Epithelial cell of prostate (primary cell): ENCODE results near the gene CDCA8.
"Not testable (repeated sequence)": the region's sequence is repeated elsewhere in the genome, so short reads cannot be mapped to it uniquely, and the experiment has no call there.

Experiments used
- DNase-seq: peaks from one replicate; pipeline ENCODE4 v3.0.0-alpha.2; 2011; ENCODE audit warnings: low read depth, low spot score
- H3K27ac ChIP-seq: fragments of 450-650 bp; 2 replicates; pipeline ENCODE4 v1.5.1; 2017; ENCODE audit warnings: mild to moderate bottlenecking

Gene CDCA8

DNA sequence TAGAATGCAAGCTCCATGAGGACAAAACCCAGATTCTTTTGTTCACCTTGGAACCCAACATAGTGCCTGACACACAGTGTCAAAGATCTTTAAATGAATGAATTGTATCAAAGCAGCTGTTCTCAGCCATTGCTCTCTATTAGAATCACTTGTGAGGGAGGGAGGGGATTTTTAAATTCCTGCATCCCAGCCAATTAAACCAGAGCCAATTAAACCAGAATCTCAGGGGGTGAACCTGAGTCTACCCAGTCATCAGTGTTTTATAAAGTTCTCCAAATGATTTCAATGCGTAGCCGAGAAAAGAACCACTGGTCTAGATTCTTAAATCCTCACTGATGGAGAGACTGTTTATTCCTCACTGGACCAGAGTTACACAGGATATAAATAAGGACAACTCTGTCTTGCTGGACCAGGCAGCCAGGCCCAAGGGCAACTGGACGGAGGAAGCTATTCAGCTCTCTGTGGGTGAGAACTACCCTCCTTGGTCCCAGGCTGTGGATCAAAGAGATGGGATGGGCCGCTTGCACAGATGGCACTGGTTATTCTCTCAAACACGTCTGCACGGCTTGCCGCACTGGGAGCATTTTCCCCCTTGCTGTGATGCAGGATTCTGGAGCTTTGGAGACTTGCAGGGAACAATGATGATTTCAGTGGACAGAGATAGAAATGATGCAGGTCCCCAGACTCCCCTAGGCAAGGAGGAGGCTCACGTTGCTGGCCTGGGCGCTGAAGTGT is 20.0 kb upstream of the CDCA8 start:
- no peak overlapping the region for H3K27ac ChIP-seq
- no peak for DNase-seq

DNA sequence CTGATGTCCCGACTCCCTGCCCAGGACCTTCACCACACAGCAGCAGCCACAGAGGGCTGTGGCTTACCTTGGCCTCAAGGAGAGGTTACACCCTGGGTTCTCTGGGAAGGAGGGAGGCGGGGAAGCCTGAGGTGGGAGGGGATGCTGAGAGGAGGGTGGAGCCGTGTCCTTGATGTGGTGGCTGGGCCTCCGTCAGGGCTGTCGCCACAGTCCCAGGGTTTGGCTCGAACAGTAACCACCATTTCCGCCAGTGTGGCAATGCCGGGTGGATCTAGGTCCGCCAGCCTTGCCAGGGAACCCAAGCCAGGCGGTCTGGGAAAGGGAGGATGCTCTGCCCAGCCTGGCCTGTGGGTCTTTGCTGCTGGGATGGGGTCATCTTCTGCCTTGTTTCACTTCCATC is 18.4 kb upstream of the CDCA8 start:
- no peak for DNase-seq
- no peak overlapping the region for H3K27ac ChIP-seq

DNA sequence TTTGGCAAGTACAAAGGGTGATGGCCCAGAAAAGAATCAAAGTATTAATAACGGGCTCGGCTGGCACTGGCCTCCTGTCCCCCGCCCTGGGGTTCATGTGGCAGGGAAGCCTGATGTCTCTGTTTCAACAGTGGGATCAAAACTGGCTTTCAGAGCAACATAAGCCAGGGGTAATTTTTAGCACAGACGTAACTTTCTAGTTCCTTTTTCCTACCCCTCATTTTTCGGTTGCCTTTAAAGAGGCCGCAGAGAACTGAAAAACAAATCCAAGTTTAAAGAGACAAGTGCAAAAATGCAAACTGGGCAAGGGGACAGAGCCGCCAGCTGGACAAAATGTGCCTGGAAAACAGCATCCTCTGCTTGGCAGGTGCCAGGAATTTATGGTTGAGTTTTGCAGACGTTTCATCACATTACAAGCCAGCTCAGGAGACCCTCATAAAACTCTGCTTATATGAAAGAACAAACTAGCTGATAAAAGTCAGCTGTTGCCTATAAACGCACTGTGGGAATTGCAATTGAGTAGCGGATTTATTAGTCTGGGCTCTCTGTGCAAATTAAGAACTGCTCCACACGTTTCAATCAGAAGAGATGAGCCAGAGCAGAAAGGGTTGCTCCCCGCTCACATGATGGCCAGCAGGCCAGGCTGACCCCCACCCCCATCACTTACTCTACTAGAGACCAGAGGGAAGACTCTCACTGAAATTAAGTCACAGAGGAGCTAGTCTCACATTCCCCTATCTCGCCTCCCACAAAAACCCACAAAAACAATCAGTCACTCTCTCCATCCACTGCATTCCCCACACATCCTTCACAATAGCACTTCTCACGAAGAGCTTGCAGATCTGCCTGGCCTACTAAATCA is 15.8 kb upstream of the CDCA8 start:
- DNase-seq = no peak
- H3K27ac ChIP-seq = no peak overlapping the region

DNA sequence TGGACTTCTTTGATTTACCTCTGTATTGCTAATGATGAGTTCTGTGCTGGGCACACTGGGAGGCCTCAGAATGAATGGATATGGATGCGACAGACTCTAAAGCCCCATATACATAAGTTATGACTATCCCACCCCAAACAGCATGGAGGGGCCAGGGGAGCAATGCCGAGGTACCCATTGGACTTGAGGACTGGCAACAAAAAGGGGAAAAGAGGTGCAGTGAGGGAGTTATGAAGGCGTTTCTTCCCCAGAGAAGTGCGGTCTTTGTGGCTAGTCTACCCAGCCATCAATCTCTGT is 15.2 kb upstream of the CDCA8 start:
- DNase-seq = no peak
- no peak overlapping the region for H3K27ac ChIP-seq

DNA sequence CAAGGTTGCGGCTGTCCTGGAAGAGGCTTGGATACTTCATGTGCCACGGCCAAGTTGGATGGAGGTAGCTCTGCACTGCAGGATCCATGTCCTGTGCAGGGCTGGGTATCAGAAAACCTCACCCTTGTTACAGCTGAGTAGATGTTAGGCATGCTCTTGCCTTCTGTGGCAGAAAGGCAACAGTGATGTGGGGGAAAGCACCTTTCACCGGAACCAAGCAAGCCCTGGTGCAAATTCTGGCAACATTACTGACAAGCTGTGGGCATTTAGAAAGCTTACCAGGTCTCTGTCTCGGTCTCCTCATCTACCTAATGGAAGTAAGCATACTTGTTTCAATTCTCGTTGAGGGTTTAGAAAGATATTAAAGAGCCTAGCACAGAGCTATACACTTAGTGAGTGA is 14.5 kb upstream of the CDCA8 start:
- H3K27ac ChIP-seq = no peak overlapping the region
- DNase-seq = no peak

DNA sequence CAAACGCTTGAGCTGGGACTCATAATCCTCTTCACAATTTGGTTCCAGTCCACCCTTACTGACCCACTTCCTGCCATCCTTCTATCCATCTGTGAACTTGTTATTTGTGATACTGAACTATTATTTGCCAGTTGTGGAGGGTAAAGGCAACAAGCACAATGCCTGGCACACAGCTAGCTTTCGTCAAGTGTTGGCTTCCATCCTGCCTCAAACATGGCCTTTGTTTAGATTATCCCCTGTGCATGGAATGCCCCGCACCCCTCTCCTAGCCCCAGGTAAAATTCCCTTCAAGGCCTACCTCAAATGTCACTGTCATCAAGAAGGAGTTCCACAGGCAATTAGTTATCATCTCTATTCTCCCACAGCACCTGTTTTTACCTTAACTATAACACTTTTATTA is 11.4 kb upstream of the CDCA8 start:
- H3K27ac ChIP-seq = no peak overlapping the region
- DNase-seq = no peak

DNA sequence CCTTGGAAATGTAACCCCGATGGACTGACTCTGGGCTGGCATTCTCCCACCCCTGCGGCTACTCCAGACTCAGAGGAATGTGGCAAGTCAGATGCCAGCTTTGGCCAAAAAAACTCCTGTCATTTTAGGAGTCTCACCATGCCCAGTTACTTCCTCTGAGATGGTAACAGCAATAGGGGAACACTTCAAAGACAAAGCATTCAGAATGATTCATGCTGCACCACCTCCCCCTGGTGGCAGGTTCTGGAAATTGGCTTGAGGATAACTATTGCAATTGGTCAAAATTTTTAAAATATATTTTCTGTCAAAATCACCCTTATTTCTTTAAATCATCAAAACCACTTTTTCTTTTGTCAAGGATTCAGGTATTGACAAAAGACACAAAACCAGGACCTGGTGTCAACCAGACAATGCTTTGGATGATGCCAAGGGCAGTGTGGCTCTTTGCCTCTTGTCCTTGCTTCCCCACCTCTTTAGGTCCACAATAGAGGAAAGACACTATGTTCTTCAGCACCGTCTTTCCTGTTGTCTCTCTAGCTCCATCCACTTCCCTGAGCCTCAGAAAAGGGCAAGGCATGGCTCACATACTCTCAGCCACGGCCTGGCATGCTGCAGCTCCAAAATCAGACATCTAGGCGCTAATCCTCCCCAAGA is 9.9 kb upstream of the CDCA8 start:
- no peak overlapping the region for H3K27ac ChIP-seq
- no peak for DNase-seq

DNA sequence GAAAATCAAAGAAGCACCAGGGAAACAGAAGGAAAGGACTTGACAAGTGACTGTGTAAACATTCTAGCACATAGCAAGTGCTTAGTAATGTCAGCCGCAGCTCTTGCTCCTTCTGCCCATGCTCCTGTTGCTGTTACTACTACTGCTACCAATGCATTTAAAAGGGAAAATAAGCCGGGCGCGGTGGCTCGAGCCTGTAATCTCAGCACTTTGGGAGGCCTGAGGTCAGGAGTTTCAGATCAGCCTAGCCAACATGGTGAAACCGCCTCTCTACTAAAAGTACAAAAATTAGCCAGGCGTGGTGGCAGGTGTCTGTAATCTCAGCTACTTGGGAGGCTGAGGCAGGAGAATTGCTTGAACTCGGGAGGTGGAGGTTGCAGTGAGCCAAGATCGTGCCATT is 8.1 kb upstream of the CDCA8 start:
- not testable (repeated sequence) for H3K27ac ChIP-seq, DNase-seq

DNA sequence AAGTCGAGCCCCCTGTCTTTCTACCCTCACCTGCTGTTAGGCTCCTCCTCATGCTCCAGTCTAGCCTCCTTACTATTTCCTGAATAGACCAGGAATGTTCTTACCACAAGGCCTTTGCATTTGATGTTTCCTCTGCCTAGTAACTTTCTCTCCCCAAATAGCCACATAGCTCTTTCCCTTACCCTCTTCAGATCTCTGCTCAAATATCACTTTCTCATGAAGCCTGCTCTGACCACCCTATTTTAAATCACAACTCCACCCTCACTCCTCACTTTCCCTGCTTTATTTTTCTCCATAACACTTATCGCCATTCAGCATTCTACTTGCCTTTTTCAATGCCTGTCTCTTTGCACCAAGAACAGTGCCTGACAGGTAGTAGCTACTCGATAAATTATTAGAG is 6.6 kb upstream of the CDCA8 start:
- no peak overlapping the region for H3K27ac ChIP-seq
- no peak for DNase-seq

DNA sequence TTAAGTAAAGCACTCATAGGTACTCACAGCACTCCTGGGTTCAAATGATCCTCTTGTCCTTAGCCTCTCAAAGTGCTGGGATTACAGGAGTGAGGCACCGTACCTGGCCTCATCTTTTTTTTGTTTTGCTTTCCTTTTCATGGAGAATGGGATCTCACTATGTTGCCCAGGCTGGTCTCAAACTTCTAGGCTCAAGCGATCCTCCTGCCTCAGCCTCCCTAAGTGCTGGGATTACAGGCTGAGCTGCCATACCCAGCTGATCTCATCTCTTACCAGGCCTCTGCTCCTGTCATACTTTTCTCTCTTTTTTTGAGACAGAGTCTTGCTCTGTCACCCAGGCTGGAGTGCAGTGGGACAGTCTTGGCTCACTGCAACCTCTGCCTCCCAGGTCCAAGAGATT is 4.6 kb upstream of the CDCA8 start:
- H3K27ac ChIP-seq, DNase-seq: not testable (repeated sequence)

DNA sequence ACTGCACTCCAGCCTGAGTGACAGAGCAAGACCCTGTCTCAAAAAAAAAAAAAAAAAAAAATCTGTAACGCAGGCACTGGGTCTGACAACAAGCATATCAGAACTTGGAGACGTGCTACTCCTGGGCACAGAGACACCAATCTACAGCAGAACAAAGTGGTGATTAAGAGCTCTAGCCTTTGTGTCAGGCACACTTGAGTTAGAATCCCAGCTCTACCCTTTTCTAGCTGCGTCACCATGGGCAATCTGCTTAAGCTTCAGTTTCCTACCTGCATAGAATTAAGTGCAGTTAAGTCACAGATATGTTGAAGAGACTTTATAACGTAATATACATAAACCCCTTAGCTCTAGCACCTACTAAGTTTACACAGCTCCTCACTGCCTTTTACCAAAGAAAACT is 3.4 kb upstream of the CDCA8 start:
- no peak for DNase-seq
- no peak overlapping the region for H3K27ac ChIP-seq

DNA sequence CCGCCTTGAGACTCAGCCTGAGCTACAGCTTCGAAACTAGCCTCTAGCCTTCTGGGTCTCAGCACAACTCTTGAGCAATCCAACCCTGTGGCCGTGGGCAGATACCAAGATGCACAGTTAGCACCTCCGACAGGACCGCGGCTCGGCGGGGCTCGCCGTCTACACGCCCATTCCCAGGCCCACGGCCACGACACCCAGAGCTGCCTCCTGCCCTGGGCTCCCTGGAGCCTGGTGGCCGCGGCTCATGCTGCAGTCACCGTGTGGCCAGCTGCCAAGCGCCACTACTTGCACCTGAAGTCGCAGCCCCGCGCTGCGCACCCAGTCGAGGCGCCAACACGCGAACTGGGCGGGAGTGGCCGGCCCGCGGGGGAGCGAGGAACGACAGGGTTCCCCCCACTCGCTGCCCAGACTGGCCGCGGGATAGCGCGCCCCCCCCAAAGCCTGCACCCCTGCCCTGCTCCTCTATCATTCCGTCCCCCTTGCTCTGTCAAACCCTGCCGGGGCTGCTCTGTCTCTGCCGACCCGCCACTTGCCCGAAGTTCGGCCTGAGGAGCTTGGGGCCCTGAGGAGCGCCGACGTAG is 729 bp upstream of the CDCA8 start:
- no peak for DNase-seq
- peak overlapping the region; percentile 68 for H3K27ac ChIP-seq

DNA sequence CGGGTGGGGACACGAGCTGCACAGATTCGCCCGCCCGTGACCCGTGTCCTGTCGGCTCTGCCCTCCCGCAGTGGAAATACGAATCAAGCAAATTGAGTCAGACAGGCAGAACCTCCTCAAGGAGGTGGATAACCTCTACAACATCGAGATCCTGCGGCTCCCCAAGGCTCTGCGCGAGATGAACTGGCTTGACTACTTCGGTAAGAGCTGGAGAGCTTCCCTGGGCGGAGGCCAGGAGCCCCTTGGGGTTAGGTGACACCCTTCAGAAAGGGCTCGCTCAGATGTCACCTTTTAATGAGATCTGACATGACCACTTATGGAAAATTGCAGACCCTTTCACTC is 489 bp downstream of the CDCA8 start:
- H3K27ac ChIP-seq = no peak overlapping the region

DNA sequence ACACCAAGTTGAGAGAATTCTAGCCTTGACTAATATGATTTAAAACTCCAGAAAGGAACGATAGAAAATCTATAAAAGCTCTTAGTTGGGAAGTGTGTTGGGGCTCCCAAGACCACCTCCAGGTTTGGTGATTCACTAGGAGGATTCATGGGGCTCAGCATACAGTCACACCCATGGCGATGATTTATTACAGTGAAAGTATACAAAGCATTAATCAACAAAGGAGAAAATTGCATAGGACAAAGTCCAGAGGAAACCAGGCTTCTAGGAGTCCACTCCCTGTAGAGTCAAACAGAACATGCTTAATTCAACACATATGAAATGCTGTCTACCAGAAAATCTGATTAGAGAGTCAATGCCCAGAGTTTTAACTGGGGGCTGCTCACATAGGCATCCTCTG is 4.8 kb downstream of the CDCA8 start:
- no peak overlapping the region for H3K27ac ChIP-seq
- DNase-seq = no peak

More for the DNA sequence above, 489 bp downstream of the CDCA8 start:
- DNase-seq = no peak

DNA sequence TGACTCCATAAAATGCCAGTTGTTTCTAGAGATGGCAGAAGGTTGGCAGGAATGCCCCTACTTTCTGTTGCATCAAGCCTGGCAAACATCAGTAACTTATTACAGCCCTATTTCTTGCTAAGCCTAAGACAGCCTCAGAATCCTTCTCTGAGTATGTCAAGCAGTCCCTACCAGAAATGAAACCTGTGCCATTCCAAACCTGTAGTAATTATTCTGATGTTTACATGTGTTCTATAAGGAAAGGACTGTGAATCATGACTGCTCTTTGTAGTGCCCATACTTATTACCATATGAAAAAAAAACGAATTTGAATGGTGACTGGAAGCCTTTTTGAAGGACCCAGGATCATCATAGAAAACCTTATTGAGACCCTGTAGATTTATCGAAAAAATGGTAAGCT is 5.4 kb downstream of the CDCA8 start:
- no peak overlapping the region for H3K27ac ChIP-seq
- no peak for DNase-seq

DNA sequence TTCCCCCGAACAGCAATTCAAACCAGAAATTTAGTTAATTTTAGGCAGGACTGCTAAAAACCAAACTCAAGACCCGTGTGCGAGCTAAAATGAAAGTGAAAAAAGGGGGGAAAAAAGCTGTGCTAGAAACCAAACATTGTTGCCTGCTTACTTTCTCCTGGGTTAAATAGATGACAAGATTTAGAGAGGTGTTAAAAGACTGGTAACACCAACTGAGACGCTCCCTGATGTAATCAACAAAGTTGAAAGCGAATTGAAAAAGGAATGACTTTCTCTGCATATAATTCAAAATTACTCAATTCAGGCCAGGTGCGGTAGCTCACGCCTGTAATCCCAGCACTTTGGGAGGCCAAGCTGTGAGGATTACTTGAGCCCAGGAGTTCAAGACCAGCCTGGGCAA is 6.8 kb downstream of the CDCA8 start:
- no peak for DNase-seq
- no peak overlapping the region for H3K27ac ChIP-seq

DNA sequence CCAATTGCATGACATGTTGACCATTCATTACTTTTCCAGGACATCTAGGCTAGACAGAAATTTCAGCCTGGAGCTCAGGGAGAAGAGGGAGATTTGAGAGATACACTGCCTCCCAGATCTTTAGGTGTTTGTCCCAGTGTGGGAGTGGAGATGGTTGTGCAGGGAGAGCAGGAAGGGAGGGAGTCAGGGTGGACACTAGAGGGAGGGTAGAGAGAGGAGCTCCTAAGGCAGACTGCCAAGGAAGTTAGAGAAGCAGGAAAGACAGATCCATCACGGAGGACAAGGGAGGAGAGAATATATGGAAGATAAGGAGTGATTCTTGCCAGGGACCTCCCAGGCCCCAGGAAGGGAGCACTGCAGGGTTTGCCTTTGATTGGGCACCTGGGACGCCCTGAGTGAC is 8.7 kb downstream of the CDCA8 start:
- no peak for DNase-seq
- no peak overlapping the region for H3K27ac ChIP-seq

DNA sequence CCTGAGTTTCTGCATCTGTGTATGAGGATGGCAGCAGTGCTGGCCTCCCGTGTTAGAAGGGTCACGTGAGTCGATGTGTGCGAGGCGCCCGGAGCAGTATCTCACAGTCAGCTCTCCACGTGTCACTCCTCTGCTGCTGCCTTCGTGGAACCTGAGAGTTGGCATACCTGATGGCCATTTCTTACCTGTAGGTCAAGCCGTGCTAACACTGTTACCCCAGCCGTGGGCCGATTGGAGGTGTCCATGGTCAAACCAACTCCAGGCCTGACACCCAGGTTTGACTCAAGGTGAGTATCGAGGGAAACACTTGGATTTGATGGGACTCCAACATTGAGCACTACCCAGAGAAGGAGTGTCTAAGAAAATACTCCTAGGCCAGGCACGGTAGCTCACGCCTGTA is 10.7 kb downstream of the CDCA8 start:
- DNase-seq = no peak
- H3K27ac ChIP-seq = no peak overlapping the region

DNA sequence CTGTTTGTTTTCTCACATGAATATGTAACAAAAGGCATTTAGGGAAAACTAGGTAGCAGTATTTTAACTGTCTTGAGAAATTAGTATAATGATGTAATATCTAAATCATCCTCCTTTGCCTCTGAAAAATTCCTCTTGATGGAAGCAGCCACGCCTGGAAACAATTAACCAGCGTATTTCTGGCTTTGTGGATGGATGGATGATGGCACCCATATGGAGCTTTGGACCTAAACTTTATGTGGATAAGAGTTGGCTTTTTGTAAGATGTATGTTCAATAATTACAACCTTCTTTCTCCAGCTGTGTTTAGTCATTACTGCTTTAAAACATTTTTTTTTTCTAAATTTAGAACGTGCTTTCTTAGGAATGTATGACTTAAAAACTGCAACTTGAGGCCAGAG is 12.7 kb downstream of the CDCA8 start:
- DNase-seq = no peak
- no peak overlapping the region for H3K27ac ChIP-seq

DNA sequence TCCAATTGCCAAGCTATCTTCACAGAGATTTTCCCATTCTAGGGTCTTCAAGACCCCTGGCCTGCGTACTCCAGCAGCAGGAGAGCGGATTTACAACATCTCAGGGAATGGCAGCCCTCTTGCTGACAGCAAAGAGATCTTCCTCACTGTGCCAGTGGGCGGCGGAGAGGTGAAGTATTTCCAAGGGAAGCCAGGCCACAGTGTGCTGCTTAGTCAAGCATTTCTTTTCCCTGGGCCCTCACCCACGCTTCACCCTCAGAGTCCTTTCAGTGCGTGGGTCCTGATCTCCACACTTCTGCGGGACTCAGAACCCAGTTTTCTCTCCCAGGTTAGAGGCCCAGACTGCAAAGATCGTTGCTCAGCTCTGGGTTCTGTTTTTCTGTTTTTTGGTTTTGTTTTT is 13.1 kb downstream of the CDCA8 start:
- H3K27ac ChIP-seq = no peak overlapping the region
- DNase-seq = no peak

DNA sequence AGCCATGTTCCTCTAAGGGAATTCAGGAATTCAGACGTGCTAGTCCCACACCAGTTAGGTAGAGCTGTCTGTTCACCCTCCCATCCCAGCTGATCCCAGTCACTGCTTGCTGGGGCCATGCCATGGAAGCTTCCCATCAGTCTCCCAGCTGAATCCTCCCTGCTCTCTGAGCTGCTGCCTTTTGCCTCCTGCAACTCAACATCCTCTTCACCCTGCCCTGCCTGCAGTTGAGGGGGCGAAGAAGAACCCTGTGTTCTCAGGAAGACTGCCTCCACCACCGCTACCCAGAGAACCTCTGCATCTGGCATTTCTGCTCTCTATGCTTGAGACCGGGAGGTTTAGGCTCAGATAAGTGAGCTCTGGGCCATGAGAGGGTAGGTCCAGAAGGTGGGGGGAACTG is 16.2 kb downstream of the CDCA8 start:
- DNase-seq = no peak
- H3K27ac ChIP-seq = no peak overlapping the region
